H1 (cell line): ENCODE data around the gene VAV2. TPM values are rescaled to one million over a fixed set of nuclear protein-coding genes. Genes with fewer than 3 reads are reported as not detected.
A peak's percentile ranks its signal among the peaks of the same experiment; 100 is the strongest.

ENCODE experiments used
- CTCF ChIA-PET: fragments of 300-600 bp; sonication (Branson Sonifier 250); formaldehyde crosslinking; loops from one replicate; lab custom pipeline; 2021; ENCODE audit not compliant: partially characterized antibody; lab: Charles Lee
- POLR2A ChIA-PET: fragments of 300-600 bp; sonication (Branson Sonifier 250); formaldehyde crosslinking; loops from one replicate; lab custom pipeline; 2021; ENCODE audit warnings: inconsistent platforms; ENCODE audit not compliant: partially characterized antibody; lab: Charles Lee
- DNase-seq, 2 experiments: peaks; one replicate each; pipeline versions ENCODE4 v3.0.0 to v3.0.0-alpha.2; 2010 to 2022; ENCODE audit warnings: low spot score in 2 of 2, low read depth in 1 of 2, mixed read lengths in 1 of 2
- FAIRE-seq: peaks from 2 replicates; lab custom pipeline; 2011; peaks lifted over from hg19 to GRCh38; lab: Jason Lieb, UNC
- H2AFZ ChIP-seq: 2 replicates; pipeline ENCODE4 v1.8.1; 2012; ENCODE audit warnings: low read length, inconsistent platforms
- H2AK5ac ChIP-seq: 2 replicates; pipeline ENCODE4 v1.6.1; 2013; ENCODE audit warnings: low read depth, low read length
- H2BK120ac ChIP-seq: replicated peaks from 2 replicates; pipeline ENCODE3; 2013; ENCODE audit warnings: low read depth, low read length, inconsistent platforms
- H2BK12ac ChIP-seq: 2 replicates; pipeline ENCODE4 v1.6.1; 2013; ENCODE audit warnings: low read depth, low read length
- H2BK15ac ChIP-seq: 2 replicates; pipeline ENCODE4 v1.6.1; 2013; ENCODE audit warnings: low read length
- H2BK20ac ChIP-seq: 2 replicates; pipeline ENCODE4 v1.6.1; 2013; ENCODE audit warnings: low read length
- H2BK5ac ChIP-seq: 2 replicates; pipeline ENCODE4 v1.6.1; 2013; ENCODE audit warnings: low read depth, low read length
- H3K14ac ChIP-seq: 2 replicates; pipeline ENCODE4 v1.6.1; 2013; ENCODE audit warnings: inconsistent platforms; ENCODE audit not compliant: insufficient read length
- H3K18ac ChIP-seq: 2 replicates; pipeline ENCODE4 v1.6.1; 2013; ENCODE audit warnings: low read length; ENCODE audit errors: extremely low read depth
- H3K23ac ChIP-seq: 2 replicates; pipeline ENCODE4 v1.6.1; 2013; ENCODE audit warnings: inconsistent platforms; ENCODE audit not compliant: insufficient read length
- H3K23me2 ChIP-seq: 2 replicates; pipeline ENCODE4 v1.6.1; 2013; ENCODE audit warnings: low read depth, low read length
- H3K27ac ChIP-seq: 2 replicates; pipeline ENCODE4 v1.6.1; 2011; ENCODE audit warnings: low read depth, low read length, inconsistent platforms
- H3K27me3 ChIP-seq, 4 experiments: replicated peaks in 1 of 4; 1 replicate in 1 of 4; 2 replicates in 3 of 4; pipeline versions ENCODE4 v1.6.1 to v1.8.1; 2011 to 2013; ENCODE audit warnings: low read length in 3 of 4, mild to moderate bottlenecking in 3 of 4, inconsistent platforms in 2 of 4, mixed read lengths in 2 of 4, moderate library complexity in 1 of 4; ENCODE audit not compliant: control insufficient read depth in 3 of 4, insufficient read depth in 3 of 4; ENCODE audit errors: extremely low read depth in 1 of 4
- H3K36me3 ChIP-seq, 4 experiments: 2 replicates each; pipeline versions ENCODE4 v1.6.1 to v1.8.1; 2011 to 2013; ENCODE audit warnings: mild to moderate bottlenecking in 4 of 4, low read length in 3 of 4, moderate library complexity in 2 of 4, control low read depth in 1 of 4, inconsistent platforms in 1 of 4; ENCODE audit not compliant: insufficient read depth in 4 of 4, control insufficient read depth in 2 of 4
- H3K4ac ChIP-seq: replicated peaks from 2 replicates; pipeline ENCODE3; 2013; ENCODE audit warnings: low read length, low read depth, mixed read lengths, inconsistent platforms; ENCODE audit not compliant: insufficient read length
- H3K4me1 ChIP-seq, 4 experiments: replicated peaks in 1 of 4; 1 replicate in 1 of 4; 2 replicates in 3 of 4; pipeline versions ENCODE4 v1.6.1 to v1.8.1; 2011 to 2013; ENCODE audit warnings: low read length in 3 of 4, inconsistent platforms in 2 of 4, mixed read lengths in 1 of 4; ENCODE audit not compliant: insufficient read depth in 4 of 4, control insufficient read depth in 3 of 4
- H3K4me2 ChIP-seq, 2 experiments: 2 replicates each; pipeline versions ENCODE4 v1.6.1 to v1.8.1; 2011 to 2013; ENCODE audit warnings: low read depth in 2 of 2, low read length in 2 of 2, control low read depth in 1 of 2, inconsistent platforms in 1 of 2, mild to moderate bottlenecking in 1 of 2; ENCODE audit not compliant: insufficient read depth in 1 of 2
- H3K4me3 ChIP-seq, 4 experiments: fragments of 200-600, 300-600 bp in 1 of 4; sonication (generic), shearing (Covaris generic), sonication (Bioruptor Twin) in 1 of 4; 2 replicates each; pipeline versions ENCODE4 v1.5.1 to v1.8.1; 2011 to 2016; ENCODE audit warnings: low read length in 4 of 4, low read depth in 3 of 4, control low read depth in 2 of 4, inconsistent platforms in 2 of 4, mild to moderate bottlenecking in 2 of 4, mixed read lengths in 1 of 4, moderate library complexity in 1 of 4; ENCODE audit not compliant: insufficient read depth in 2 of 4; ENCODE audit errors: extremely low read depth in 1 of 4
- H3K56ac ChIP-seq: replicated peaks from 2 replicates; pipeline ENCODE3; 2013; ENCODE audit warnings: low read depth, mild to moderate bottlenecking, mixed read lengths, low read length, inconsistent platforms; ENCODE audit not compliant: insufficient read length
- H3K79me1 ChIP-seq: 2 replicates; pipeline ENCODE4 v1.6.1; 2013; ENCODE audit warnings: low read depth, low read length, control low read depth
- H3K79me2 ChIP-seq, 2 experiments: 2 replicates each; pipeline versions ENCODE4 v1.6.1 to v1.8.1; 2012 to 2013; ENCODE audit warnings: low read length in 2 of 2, mild to moderate bottlenecking in 2 of 2, inconsistent platforms in 1 of 2; ENCODE audit not compliant: insufficient read depth in 2 of 2, control insufficient read depth in 1 of 2
- H3K9ac ChIP-seq, 4 experiments: replicated peaks in 1 of 4; 1 replicate in 1 of 4; 2 replicates in 3 of 4; pipeline versions ENCODE4 v1.6.1 to v1.8.1; 2011 to 2013; ENCODE audit warnings: low read depth in 3 of 4, low read length in 3 of 4, control low read depth in 2 of 4, mild to moderate bottlenecking in 2 of 4, moderate library complexity in 2 of 4, inconsistent platforms in 1 of 4; ENCODE audit errors: extremely low read depth in 1 of 4
- H3K9me3 ChIP-seq, 2 experiments: 2 replicates each; pipeline versions ENCODE4 v1.6.1 to v1.8.1; 2012 to 2013; ENCODE audit warnings: mild to moderate bottlenecking in 2 of 2, moderate library complexity in 2 of 2, control low read depth in 1 of 2, inconsistent platforms in 1 of 2, low read depth in 1 of 2, low read length in 1 of 2, mixed read lengths in 1 of 2; ENCODE audit not compliant: insufficient read depth in 2 of 2
- H4K20me1 ChIP-seq, 2 experiments: replicated peaks in 1 of 2; 2 replicates each; pipeline versions ENCODE3 to v1.8.1; 2011 to 2013; ENCODE audit warnings: inconsistent platforms in 2 of 2, low read length in 2 of 2, mild to moderate bottlenecking in 1 of 2; ENCODE audit not compliant: insufficient read depth in 2 of 2, control insufficient read depth in 1 of 2
- H4K5ac ChIP-seq: 2 replicates; pipeline ENCODE4 v1.6.1; 2013; ENCODE audit warnings: low read length, low read depth, mixed read lengths, inconsistent platforms; ENCODE audit not compliant: insufficient read length
- H4K8ac ChIP-seq: 2 replicates; pipeline ENCODE4 v1.8.0; 2013; ENCODE audit warnings: mild to moderate bottlenecking, moderate library complexity, low read length, inconsistent platforms; ENCODE audit not compliant: insufficient read depth; ENCODE audit errors: extremely low read depth
- H4K91ac ChIP-seq: replicated peaks from 2 replicates; pipeline ENCODE3; 2013; ENCODE audit warnings: low read length, mixed read lengths, inconsistent platforms; ENCODE audit not compliant: insufficient read length
- CHD1 ChIP-seq: IDR thresholded peaks from 2 replicates; pipeline ENCODE4 v1.6.1; 2012; ENCODE audit warnings: low read depth, low read length, improper control_type of control experiment
- WGBS, 2 experiments: shearing (Covaris generic) in 1 of 2; methylation state at CpG; one replicate each; pipeline versions ENCODE4 v1.1.6 to v1.1.7; 2013 to 2015; ENCODE audit warnings: low lambda C conversion rate in 2 of 2, mixed read lengths in 2 of 2, inconsistent platforms in 1 of 2, low coverage in 1 of 2, missing lambda C conversion rate in 1 of 2; ENCODE audit not compliant: insufficient replicate concordance in 2 of 2, insufficient coverage in 1 of 2, insufficient read length in 1 of 2; ENCODE audit errors: extremely low coverage in 1 of 2, missing lambda C conversion rate in 1 of 2; 5-methylcytosine and 5-hydroxymethylcytosine counted together
- polyA plus RNA-seq, 7 experiments: library from polyadenylated mRNA; depleted of rRNA in 3 of 7; stranded (reverse) in 5 of 7; unstranded in 2 of 7; fragments of >200 nt in 5 of 7; fragments of 200-250 nt in 2 of 7; gene quantifications; 1 replicate in 5 of 7; 2 replicates in 1 of 7; 4 replicates in 1 of 7; pipeline versions ENCODE4 v1.2.1 to v1.2.3, GENCODE V29; 2011 to 2013; ENCODE audit warnings: missing spikeins in 2 of 7, mixed read lengths in 2 of 7
- total RNA-seq: library from RNA; stranded (reverse); fragmentation: NEBNext Ultra II Directional; extraction: Animal tissue kit (Norgen Biotek cat#: 25700); gene quantifications from 2 replicates; pipeline ENCODE4 v1.2.1, GENCODE V29; 2021

VAV2 gene
- total and polyA plus RNA-seq, 2 of the 8 experiments (the other 6 are each of a cell fraction or from before 2014, with no cell fraction given) = 13.6 to 37.6 TPM

GRCh38 chr9:133712221-133713100 is 279.7 kb downstream of the VAV2 start:
- no peak overlapping the region for H3K9ac ChIP-seq
- H4K5ac ChIP-seq = no peak overlapping the region
- H3K27ac ChIP-seq = no peak overlapping the region
- H3K79me1 ChIP-seq = no peaks in the 10 kb centered on the region
- H3K27me3 ChIP-seq = no peaks in the 10 kb centered on the region
- no peak overlapping the region for H3K18ac ChIP-seq
- H2BK15ac ChIP-seq = no peak overlapping the region; the same call in 1 of the 2 replicates
- no peak overlapping the region; the same call in 1 of the 2 replicates for H4K8ac ChIP-seq
- DNase-seq = no peak
- H2BK12ac ChIP-seq = no peak overlapping the region
- no peaks in the 10 kb centered on the region for H3K36me3 ChIP-seq
- POLR2A ChIA-PET = no interaction called here
- peak overlapping the region; percentile 30 for H4K91ac ChIP-seq
- H3K9me3 ChIP-seq = no peaks in the 10 kb centered on the region
- H3K4ac ChIP-seq = no peak overlapping the region
- no peak for FAIRE-seq
- H3K23me2 ChIP-seq = no peaks in the 10 kb centered on the region
- H4K20me1 ChIP-seq = peaks cover 0 to 4% of the 10 kb centered on the region in 2 experiments
- CTCF ChIA-PET = interaction anchor here (0.8 to 4.7 kb wide), 7 partner anchors 13 to 217 kb away, joined by 3 to 39 read pairs (median 5); partner anchors contain the start of gene ADAMTSL2
- H3K4me2 ChIP-seq = no peak overlapping the region
- 82% methylated on average over 18 of the region's 22 CpGs; no CpG with 5 or more reads in 1 of the 2 experiments for WGBS, 2 experiments
- H2AFZ ChIP-seq = no peak overlapping the region
- no peak overlapping the region for H3K4me3 ChIP-seq
- no peak overlapping the region for H3K56ac ChIP-seq
- no peak overlapping the region for H2BK20ac ChIP-seq
- H2BK5ac ChIP-seq = peak overlapping the region; percentile 26; the same call in 1 of the 2 replicates
- H3K79me2 ChIP-seq = no peaks in the 10 kb centered on the region
- peaks cover 0 to 9% (median 3%) of the 10 kb centered on the region in 4 experiments; a peak in 3 of 7 replicates for H3K4me1 ChIP-seq
- no peak overlapping the region for H2AK5ac ChIP-seq
- H2BK120ac ChIP-seq = no peak overlapping the region
- no peak overlapping the region for H3K23ac ChIP-seq
- no peak overlapping the region for H3K14ac ChIP-seq
- no peak for TF ChIP-seq CHD1
